Stimulated activated naive B cell treated with anti-CD40 and anti-IgM and Interleukin-4, amounts not matched to agents 10 μg/mL and 1 μg/mL and 100 μg/mL, for 72 hours (primary cell): ENCODE data around the gene FPR3.
A peak's percentile ranks its signal among the peaks of the same experiment; 100 is the strongest.

Source experiments
- ATAC-seq, 2 donors: fragments of 150-1000 bp; cut with Tn5 transposase; replicated peaks; 2 replicates each; pipeline ENCODE4 v1.10.0; 2021; ENCODE audit warnings: moderate library complexity in 1 of 2
- DNase-seq: peaks from one replicate; pipeline ENCODE4 v3.0.0; 2021
- H3K27ac Mint-ChIP-seq: one replicate; pipeline ENCODE4 v1.8.0; 2022; ENCODE audit warnings: mild to moderate bottlenecking, mixed read lengths
- H3K27me3 Mint-ChIP-seq, 2 donors: one replicate each; pipeline ENCODE4 v1.8.0; 2022; ENCODE audit warnings: mixed read lengths in 2 of 2
- H3K36me3 Mint-ChIP-seq, 2 donors: one replicate each; pipeline ENCODE4 v1.8.0; 2022; ENCODE audit warnings: mixed read lengths in 2 of 2, mild to moderate bottlenecking in 1 of 2
- H3K4me1 Mint-ChIP-seq, 2 donors: one replicate each; pipeline ENCODE4 v1.8.0; 2022; ENCODE audit warnings: mixed read lengths in 2 of 2, mild to moderate bottlenecking in 1 of 2
- H3K4me3 Mint-ChIP-seq, 2 donors: one replicate each; pipeline ENCODE4 v1.8.0; 2022; ENCODE audit warnings: mild to moderate bottlenecking in 2 of 2, mixed read lengths in 2 of 2, moderate library complexity in 1 of 2
- H3K9me3 Mint-ChIP-seq, 2 donors: one replicate each; pipeline ENCODE4 v1.8.0; 2022; ENCODE audit warnings: mixed read lengths in 2 of 2, mild to moderate bottlenecking in 1 of 2

FPR3 gene

GRCh38 chr19:51807111-51807701 is 12.2 kb downstream of the FPR3 start:
- H3K4me3 Mint-ChIP-seq: no peak overlapping the region
- H3K36me3 Mint-ChIP-seq: peaks cover 0 to 5% of the 10 kb centered on the region in 2 donors
- H3K27ac Mint-ChIP-seq: no peak overlapping the region
- peaks cover 5 to 8% of the 10 kb centered on the region in 2 donors for H3K9me3 Mint-ChIP-seq
- peaks cover 5 to 8% of the 10 kb centered on the region in 2 donors for H3K27me3 Mint-ChIP-seq
- DNase-seq (no peak), ATAC-seq (no peak)
- H3K4me1 Mint-ChIP-seq: peaks cover 6 to 20% of the 10 kb centered on the region in 2 donors

GRCh38 chr19:51807925-51808324 is 13.0 kb downstream of the FPR3 start:
- ATAC-seq (no peak), DNase-seq (no peak)
- H3K27me3 Mint-ChIP-seq: peaks cover 5 to 8% of the 10 kb centered on the region in 2 donors
- H3K27ac Mint-ChIP-seq: no peak overlapping the region
- H3K4me3 Mint-ChIP-seq: no peak overlapping the region
- H3K9me3 Mint-ChIP-seq: peaks cover 5 to 8% of the 10 kb centered on the region in 2 donors
- H3K4me1 Mint-ChIP-seq: peaks cover 6 to 20% of the 10 kb centered on the region in 2 donors
- H3K36me3 Mint-ChIP-seq: peaks cover 0 to 5% of the 10 kb centered on the region in 2 donors

- ATAC-seq: no peak
- peaks cover 5 to 8% of the 10 kb centered on the region in 2 donors for H3K27me3 Mint-ChIP-seq
- peaks cover 4 to 17% of the 10 kb centered on the region in 2 donors for H3K4me1 Mint-ChIP-seq
- no peak overlapping the region for H3K27ac Mint-ChIP-seq
- no peak overlapping the region for H3K4me3 Mint-ChIP-seq
- peaks cover 5 to 6% of the 10 kb centered on the region in 2 donors for H3K9me3 Mint-ChIP-seq
- no peak for DNase-seq
- H3K36me3 Mint-ChIP-seq: peaks cover 0 to 5% of the 10 kb centered on the region in 2 donors
Observed at GRCh38 chr19:51808333-51808986, 13.5 kb downstream of the FPR3 start.

- peaks cover 5 to 8% of the 10 kb centered on the region in 2 donors for H3K27me3 Mint-ChIP-seq
- peaks cover 5 to 7% of the 10 kb centered on the region in 2 donors for H3K9me3 Mint-ChIP-seq
- ATAC-seq (no peak), DNase-seq (no peak)
- H3K4me1 Mint-ChIP-seq: peaks cover 2 to 5% of the 10 kb centered on the region in 2 donors
- no peak overlapping the region for H3K27ac Mint-ChIP-seq
- peaks cover 0 to 4% of the 10 kb centered on the region in 2 donors for H3K36me3 Mint-ChIP-seq
- H3K4me3 Mint-ChIP-seq: no peak overlapping the region
Observed at GRCh38 chr19:51809787-51810186, 14.8 kb downstream of the FPR3 start.

- Mint-ChIP-seq H3K9me3 (peaks cover 5 to 7% of the 10 kb centered on the region in 2 donors), H3K36me3 (peaks cover 0 to 4% of the 10 kb centered on the region in 2 donors), H3K27me3 (peaks cover 5 to 8% of the 10 kb centered on the region in 2 donors), H3K4me1 (peaks cover 2 to 5% of the 10 kb centered on the region in 2 donors), H3K4me3 (no peak overlapping the region), H3K27ac (no peak overlapping the region)
- ATAC-seq (no peak), DNase-seq (no peak)
Observed at GRCh38 chr19:51810223-51810622, 15.3 kb downstream of the FPR3 start.

GRCh38 chr19:51811344-51811743 is 16.4 kb downstream of the FPR3 start:
- Mint-ChIP-seq H3K9me3 (peaks cover 5 to 7% of the 10 kb centered on the region in 2 donors), H3K4me3 (no peak overlapping the region), H3K36me3 (peaks cover 0 to 4% of the 10 kb centered on the region in 2 donors), H3K27ac (no peak overlapping the region), H3K4me1 (peaks cover 2 to 5% of the 10 kb centered on the region in 2 donors), H3K27me3 (peaks cover 2 to 4% of the 10 kb centered on the region in 2 donors)
- DNase-seq (no peak), ATAC-seq (peak in 1 of 2 donors; percentile 57)

GRCh38 chr19:51815043-51815442 is 20.1 kb downstream of the FPR3 start:
- no peak for ATAC-seq
- peaks cover 11 to 15% of the 10 kb centered on the region in 2 donors for H3K9me3 Mint-ChIP-seq
- H3K4me1 Mint-ChIP-seq: peaks cover 5% of the 10 kb centered on the region in 2 donors
- no peak for DNase-seq
- peaks cover 0 to 4% of the 10 kb centered on the region in 2 donors for H3K36me3 Mint-ChIP-seq
- no peak overlapping the region for H3K4me3 Mint-ChIP-seq
- peaks cover 0 to 11% of the 10 kb centered on the region in 2 donors for H3K27me3 Mint-ChIP-seq
- H3K27ac Mint-ChIP-seq: no peak overlapping the region

- Mint-ChIP-seq H3K9me3 (peaks cover 12 to 15% of the 10 kb centered on the region in 2 donors), H3K27ac (no peak overlapping the region), H3K36me3 (no peaks in the 10 kb centered on the region), H3K4me1 (peaks cover 3 to 13% of the 10 kb centered on the region in 2 donors), H3K27me3 (peaks cover 0 to 11% of the 10 kb centered on the region in 2 donors), H3K4me3 (no peak overlapping the region)
- ATAC-seq (no peak), DNase-seq (no peak)
Observed at GRCh38 chr19:51816711-51817110, 21.8 kb downstream of the FPR3 start.

GRCh38 chr19:51820011-51820410 is 25.1 kb downstream of the FPR3 start:
- Mint-ChIP-seq H3K4me3 (no peak overlapping the region), H3K4me1 (peaks cover 13 to 25% of the 10 kb centered on the region in 2 donors), H3K27me3 (peaks cover 0 to 11% of the 10 kb centered on the region in 2 donors), H3K27ac (no peak overlapping the region), H3K36me3 (peaks cover 0 to 8% of the 10 kb centered on the region in 2 donors), H3K9me3 (peaks cover 13 to 27% of the 10 kb centered on the region in 2 donors)
- ATAC-seq (no peak), DNase-seq (no peak)

- Mint-ChIP-seq H3K4me3 (no peak overlapping the region), H3K27ac (no peak overlapping the region), H3K27me3 (peaks cover 0 to 11% of the 10 kb centered on the region in 2 donors), H3K36me3 (peaks cover 3 to 8% of the 10 kb centered on the region in 2 donors), H3K4me1 (peaks cover 13 to 29% of the 10 kb centered on the region in 2 donors), H3K9me3 (peaks cover 15 to 27% of the 10 kb centered on the region in 2 donors)
- ATAC-seq (no peak), DNase-seq (no peak)
Observed at GRCh38 chr19:51820831-51821446, 26.0 kb downstream of the FPR3 start.

GRCh38 chr19:51821456-51821855 is 26.5 kb downstream of the FPR3 start:
- no peak overlapping the region for H3K4me3 Mint-ChIP-seq
- DNase-seq (no peak), ATAC-seq (no peak)
- H3K9me3 Mint-ChIP-seq: peaks cover 15 to 29% of the 10 kb centered on the region in 2 donors
- peaks cover 3 to 8% of the 10 kb centered on the region in 2 donors for H3K36me3 Mint-ChIP-seq
- peaks cover 13 to 29% of the 10 kb centered on the region in 2 donors for H3K4me1 Mint-ChIP-seq
- peaks cover 0 to 11% of the 10 kb centered on the region in 2 donors for H3K27me3 Mint-ChIP-seq
- no peak overlapping the region for H3K27ac Mint-ChIP-seq

- DNase-seq (no peak), ATAC-seq (no peak)
- H3K9me3 Mint-ChIP-seq: peaks cover 17 to 33% of the 10 kb centered on the region in 2 donors
- H3K27me3 Mint-ChIP-seq: peaks cover 0 to 11% of the 10 kb centered on the region in 2 donors
- H3K4me1 Mint-ChIP-seq: peaks cover 13 to 29% of the 10 kb centered on the region in 2 donors
- H3K27ac Mint-ChIP-seq: no peak overlapping the region
- H3K36me3 Mint-ChIP-seq: peaks cover 3 to 8% of the 10 kb centered on the region in 2 donors
- H3K4me3 Mint-ChIP-seq: no peak overlapping the region
Observed at GRCh38 chr19:51821921-51822320, 27.0 kb downstream of the FPR3 start.

- Mint-ChIP-seq H3K4me3 (no peak overlapping the region), H3K27me3 (peaks cover 0 to 11% of the 10 kb centered on the region in 2 donors), H3K4me1 (peaks cover 13 to 29% of the 10 kb centered on the region in 2 donors), H3K36me3 (peaks cover 3 to 8% of the 10 kb centered on the region in 2 donors), H3K9me3 (peaks cover 17 to 36% of the 10 kb centered on the region in 2 donors), H3K27ac (no peak overlapping the region)
- no peak for ATAC-seq
- DNase-seq: no peak
Observed at GRCh38 chr19:51822325-51822724, 27.4 kb downstream of the FPR3 start.

- Mint-ChIP-seq H3K36me3 (peaks cover 5 to 8% of the 10 kb centered on the region in 2 donors), H3K27ac (no peak overlapping the region), H3K27me3 (peaks cover 0 to 11% of the 10 kb centered on the region in 2 donors), H3K4me3 (no peak overlapping the region), H3K9me3 (peaks cover 19 to 40% of the 10 kb centered on the region in 2 donors), H3K4me1 (peaks cover 13 to 29% of the 10 kb centered on the region in 2 donors)
- DNase-seq (no peak), ATAC-seq (no peak)
Observed at GRCh38 chr19:51822946-51823345, 28.0 kb downstream of the FPR3 start.
